B cell (primary cell): ENCODE results near the gene DAZ4.
"Not testable (repeated sequence)": the region's sequence is repeated elsewhere in the genome, so short reads cannot be mapped to it uniquely, and the experiment has no call there.

Source experiments
- EZH2 ChIP-seq: IDR thresholded peaks from 2 replicates; pipeline ENCODE4 v1.6.1; 2012; ENCODE audit warnings: borderline replicate concordance, low read depth, mild to moderate bottlenecking, moderate library complexity, low read length; ENCODE audit not compliant: insufficient read depth, poor library complexity, severe bottlenecking
- TF ChIP-seq, protein P1 (sequence below): fragments of 200-600 bp; IDR thresholded peaks from one replicate; pipeline ENCODE4 v1.8.0; 2022; ENCODE audit warnings: antibody characterized with exemption, mild to moderate bottlenecking

- TF ChIP-seq, protein P1, sequence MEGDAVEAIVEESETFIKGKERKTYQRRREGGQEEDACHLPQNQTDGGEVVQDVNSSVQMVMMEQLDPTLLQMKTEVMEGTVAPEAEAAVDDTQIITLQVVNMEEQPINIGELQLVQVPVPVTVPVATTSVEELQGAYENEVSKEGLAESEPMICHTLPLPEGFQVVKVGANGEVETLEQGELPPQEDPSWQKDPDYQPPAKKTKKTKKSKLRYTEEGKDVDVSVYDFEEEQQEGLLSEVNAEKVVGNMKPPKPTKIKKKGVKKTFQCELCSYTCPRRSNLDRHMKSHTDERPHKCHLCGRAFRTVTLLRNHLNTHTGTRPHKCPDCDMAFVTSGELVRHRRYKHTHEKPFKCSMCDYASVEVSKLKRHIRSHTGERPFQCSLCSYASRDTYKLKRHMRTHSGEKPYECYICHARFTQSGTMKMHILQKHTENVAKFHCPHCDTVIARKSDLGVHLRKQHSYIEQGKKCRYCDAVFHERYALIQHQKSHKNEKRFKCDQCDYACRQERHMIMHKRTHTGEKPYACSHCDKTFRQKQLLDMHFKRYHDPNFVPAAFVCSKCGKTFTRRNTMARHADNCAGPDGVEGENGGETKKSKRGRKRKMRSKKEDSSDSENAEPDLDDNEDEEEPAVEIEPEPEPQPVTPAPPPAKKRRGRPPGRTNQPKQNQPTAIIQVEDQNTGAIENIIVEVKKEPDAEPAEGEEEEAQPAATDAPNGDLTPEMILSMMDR, result not testable (repeated sequence)
- TF ChIP-seq EZH2, result not testable (repeated sequence)
These were observed 8.7 kb upstream of the DAZ4 start for GRCh38 chrY:24825069-24825468.
